ENCODE results near the gene DGKG.

DNA sequence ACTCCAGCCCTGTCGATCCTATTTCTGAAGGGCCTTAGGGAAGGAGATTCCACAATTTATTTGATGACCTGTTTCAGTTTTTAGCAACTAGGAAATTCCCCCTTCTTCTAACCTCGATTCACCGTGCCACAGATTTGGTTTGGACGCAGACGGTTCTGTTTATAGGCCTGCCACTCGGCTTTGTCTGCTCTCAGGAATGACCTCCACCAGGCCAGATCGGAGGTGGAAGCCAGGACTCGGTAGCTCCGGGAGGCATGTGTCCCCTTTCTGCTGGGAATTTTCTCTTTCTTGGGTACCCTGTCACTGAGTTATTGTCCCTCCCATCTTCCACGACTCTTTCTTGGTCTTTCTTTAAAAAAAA, 167.6 kb downstream of the DGKG start:
- no peak for TF ChIP-seq POLR2A (IDR thresholded peaks at IDR 0.05; ENCODE audit: low read length)
- TF ChIP-seq GATA1 (IDR thresholded peaks at IDR 0.05; ENCODE audit: low read depth, low read length) = no peak
